COLO829 (cell line): ENCODE measurements around the gene KEL.

ENCODE experiments used
- DNase-seq: peaks from one replicate; pipeline ENCODE4 v3.0.0; 2012; ENCODE audit warnings: low spot score

KEL gene

GRCh38 chr7:142930126-142930730 is 31.9 kb downstream of the KEL start:
- DNase-seq, result no peak

GRCh38 chr7:142927949-142928348 is 34.2 kb downstream of the KEL start:
- DNase-seq, result no peak

- DNase-seq, result no peak
Measured at GRCh38 chr7:142927085-142927745, 34.9 kb downstream of the KEL start.

- DNase-seq, result no peak
Measured at GRCh38 chr7:142925413-142925812, 36.8 kb downstream of the KEL start.

DNA sequence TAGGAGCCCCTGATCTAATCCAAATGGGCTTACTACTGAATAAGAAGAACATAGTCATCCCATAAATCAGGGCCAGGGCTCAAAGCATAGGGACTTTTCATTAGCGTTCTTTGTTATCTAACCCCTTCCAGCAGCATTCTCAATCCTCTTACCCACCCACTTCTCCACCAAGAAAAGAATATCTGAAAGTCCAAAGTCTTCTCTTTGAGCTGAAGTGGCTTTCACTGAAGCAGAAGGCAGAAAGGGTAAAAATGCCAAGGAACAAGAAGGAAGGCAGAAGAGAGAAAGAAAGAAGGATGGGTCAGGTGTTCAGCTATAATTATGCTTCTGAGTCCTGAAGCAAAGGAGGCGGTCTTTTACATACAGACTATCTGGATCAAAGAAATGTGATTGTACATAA is 38.8 kb downstream of the KEL start:
- DNase-seq, result no peak

- no peak for DNase-seq
Measured at GRCh38 chr7:142919656-142920055, 42.5 kb downstream of the KEL start.

DNA sequence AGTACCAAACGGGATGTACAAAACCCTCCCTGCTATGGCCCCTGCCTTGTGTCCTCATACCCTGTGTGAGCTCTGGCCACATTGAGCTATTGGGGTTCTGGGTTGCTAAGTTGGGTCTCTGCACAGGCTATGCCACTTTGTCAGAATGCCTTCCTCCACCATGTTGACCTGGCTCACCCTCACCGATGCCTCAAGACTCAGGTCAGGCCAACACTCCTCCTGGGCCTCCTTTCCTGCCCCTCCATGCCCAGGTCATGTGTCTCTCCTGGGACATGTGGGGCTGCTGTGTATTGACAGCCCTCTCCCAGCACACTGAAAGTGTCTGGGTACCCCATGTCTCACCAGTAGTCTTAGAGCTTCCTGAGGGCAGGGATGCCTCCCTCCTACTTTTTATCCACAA is 43.3 kb downstream of the KEL start:
- DNase-seq, result no peak

DNA sequence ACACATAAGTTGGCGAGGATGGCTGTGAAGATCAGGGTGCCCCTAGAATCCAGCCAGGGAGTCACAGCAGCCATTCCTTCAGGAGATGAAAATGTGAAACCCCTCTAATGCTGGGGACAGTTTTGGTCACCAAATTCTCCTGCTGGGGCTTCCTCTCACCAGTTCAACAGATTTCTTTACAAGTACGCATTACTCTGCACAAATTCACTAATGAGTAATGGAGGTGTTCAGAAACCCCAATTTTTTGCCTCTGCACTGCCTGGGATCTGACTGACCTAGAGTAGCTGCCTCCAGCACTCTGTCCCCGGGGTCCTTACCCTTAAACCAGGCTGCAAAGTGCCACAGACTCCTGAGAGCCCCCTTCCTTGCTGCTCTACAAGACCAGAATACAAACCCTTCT is 44.7 kb downstream of the KEL start:
- no peak for DNase-seq

DNA sequence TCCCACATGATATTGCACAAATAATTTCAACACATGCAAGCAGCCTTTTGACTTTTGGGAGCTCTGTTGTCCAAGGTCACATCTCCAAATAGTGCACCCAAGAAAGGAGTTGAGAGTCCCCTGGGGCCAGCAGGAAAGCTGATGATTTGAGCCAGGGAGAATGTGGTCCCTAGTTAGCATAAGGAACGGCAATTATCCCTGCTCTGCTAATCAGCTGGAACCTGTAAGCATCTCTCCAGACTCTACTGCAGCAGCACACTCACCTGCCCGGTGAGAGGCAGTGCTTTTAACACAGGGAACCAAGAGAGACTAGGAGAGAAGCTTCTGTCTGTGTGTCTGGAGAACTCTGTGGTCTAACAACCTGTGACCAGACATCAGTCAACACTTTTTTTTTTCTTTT is 45.7 kb downstream of the KEL start:
- no peak for DNase-seq

GRCh38 chr7:142915315-142915714 is 46.8 kb downstream of the KEL start:
- DNase-seq, result no peak

DNA sequence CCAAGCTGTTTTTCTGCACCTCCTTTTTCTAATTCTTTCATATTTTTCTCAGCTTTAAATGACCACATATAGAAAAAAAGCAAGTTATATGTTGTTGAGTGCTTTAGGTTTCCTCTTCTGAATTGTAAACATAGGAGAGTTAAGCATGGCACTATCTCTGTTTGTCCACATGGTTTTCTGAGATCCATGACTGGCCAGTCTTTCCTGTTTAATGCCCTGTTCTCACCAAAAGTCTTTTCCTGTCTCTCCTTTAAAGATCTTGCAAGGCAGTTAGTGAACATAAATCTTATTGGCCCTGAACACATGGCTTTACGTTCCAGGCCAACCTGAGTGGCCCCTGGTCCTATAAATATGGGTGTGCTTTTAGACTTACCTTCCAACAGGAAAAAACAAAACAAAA is 48.0 kb downstream of the KEL start:
- DNase-seq, result no peak

- no peak for DNase-seq
Measured at GRCh38 chr7:142913566-142913965, 48.6 kb downstream of the KEL start.

DNA sequence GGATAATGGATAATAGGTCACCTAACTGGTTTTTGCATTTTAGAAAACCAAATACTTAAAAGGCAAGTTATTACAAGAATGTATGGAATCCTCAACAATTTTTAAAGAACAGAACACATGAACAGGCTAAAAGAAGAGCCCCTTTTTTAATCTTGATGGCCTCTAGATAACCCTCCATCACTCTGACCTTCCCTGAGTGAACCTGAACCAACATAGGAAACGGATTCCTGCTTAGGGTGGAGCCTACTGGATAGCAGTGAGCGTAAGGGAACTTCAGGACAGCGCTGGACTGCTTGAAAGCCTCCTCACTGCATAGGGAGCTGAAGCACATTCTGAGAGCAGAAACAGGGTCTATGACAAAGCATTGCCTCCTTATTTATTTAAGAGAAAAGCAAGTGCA is 49.1 kb downstream of the KEL start:
- no peak for DNase-seq

- no peak for DNase-seq
Measured at GRCh38 chr7:142910481-142910880, 51.7 kb downstream of the KEL start.

GRCh38 chr7:142910031-142910433 is 52.1 kb downstream of the KEL start:
- no peak for DNase-seq

- peak; percentile 77 for DNase-seq
Measured at GRCh38 chr7:142908921-142909890, 53.0 kb downstream of the KEL start.

GRCh38 chr7:142908290-142908689 is 53.9 kb downstream of the KEL start:
- no peak for DNase-seq

DNA sequence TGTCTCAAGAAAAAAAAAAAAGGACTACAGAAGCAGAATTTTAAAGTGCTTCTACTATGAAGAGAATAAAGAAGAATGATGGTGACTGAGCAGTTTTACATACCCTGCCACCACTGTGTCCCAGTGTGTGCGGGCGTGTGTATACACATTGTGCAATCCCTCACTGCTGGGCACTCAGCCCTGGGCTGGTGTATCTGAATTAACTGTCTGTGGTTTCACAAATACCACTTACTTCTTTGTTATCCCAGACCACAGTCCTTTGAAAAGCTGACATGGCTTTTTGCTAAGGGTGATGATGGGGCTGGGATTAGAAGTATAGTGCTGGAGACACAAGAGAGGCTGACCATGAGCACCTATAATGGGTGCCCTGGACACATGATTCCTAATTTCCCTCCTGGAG is 55.5 kb downstream of the KEL start:
- DNase-seq, result no peak

- no peak for DNase-seq
Measured at GRCh38 chr7:142905759-142906158, 56.4 kb downstream of the KEL start.

DNA sequence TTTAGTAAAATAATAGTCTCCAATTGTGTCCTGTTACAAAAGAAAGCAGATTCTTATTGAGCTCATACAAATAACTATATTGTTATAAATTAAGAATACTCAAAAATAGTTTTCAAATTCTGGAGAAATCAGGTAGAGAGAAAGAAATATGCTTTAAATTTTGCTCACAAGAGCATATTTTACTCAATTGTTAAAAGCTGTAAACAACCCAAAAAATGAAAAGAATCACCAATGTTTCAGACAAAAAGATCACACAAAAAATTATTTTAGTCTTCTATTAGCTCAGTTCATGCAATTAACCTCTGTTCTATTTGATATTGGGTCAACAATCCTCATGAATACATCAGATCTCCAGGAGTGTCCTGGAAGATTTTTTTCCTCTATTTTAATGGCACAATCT is 58.0 kb downstream of the KEL start:
- DNase-seq, result no peak

- DNase-seq, result no peak
Measured at GRCh38 chr7:142901426-142902259, 60.5 kb downstream of the KEL start.

DNA sequence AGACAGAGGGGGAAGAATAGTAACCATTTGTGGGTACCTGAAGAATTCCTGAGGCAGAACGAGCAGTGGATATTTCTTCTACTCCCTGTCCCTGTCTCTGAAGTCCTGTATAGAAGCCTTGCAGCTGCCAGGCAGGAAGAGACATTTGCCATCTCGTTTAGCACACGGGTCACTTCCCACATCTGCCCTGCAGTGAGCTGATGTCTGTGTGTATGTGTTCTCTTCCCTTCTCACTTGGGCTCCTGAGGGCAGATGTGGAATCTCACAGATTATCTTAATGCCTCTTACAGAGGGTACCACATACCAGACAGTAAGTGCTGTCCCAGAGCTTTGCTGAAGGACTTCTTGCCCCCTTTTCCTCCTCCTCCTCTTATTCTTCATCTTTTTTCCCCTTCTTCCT is 62.5 kb downstream of the KEL start:
- DNase-seq, result no peak
